HEK293 (cell line): Measurements from ENCODE around the gene TPCN2.

ENCODE experiments used
- CTCF ChIA-PET: fragments of 350-600 bp; formaldehyde crosslinking; extraction: SDS; loops from one replicate; lab custom pipeline; 2021; ENCODE audit warnings: antibody characterized with exemption; lab: Yijun Ruan, JAX
- POLR2A ChIA-PET: fragments of 300-600 bp; formaldehyde crosslinking; extraction: SDS; loops from one replicate; lab custom pipeline; 2020; ENCODE audit warnings: antibody characterized with exemption, inconsistent platforms; lab: Yijun Ruan, JAX
- H3K27ac ChIP-seq: fragments of 200-500 bp; sonication (Bioruptor generic); 2 replicates; pipeline ENCODE4 v1.5.1; 2014; ENCODE audit warnings: low read depth, low read length, control low read depth, inconsistent platforms; ENCODE audit errors: extremely low read depth
- H3K36me3 ChIP-seq, 2 experiments: fragments of 200-500 bp in 1 of 2; sonication (Bioruptor generic) in 1 of 2; 1 replicate in 1 of 2; 2 replicates in 1 of 2; pipeline ENCODE4 v1.5.1; 2014 to 2017; ENCODE audit warnings: inconsistent platforms in 2 of 2, low read length in 2 of 2; ENCODE audit not compliant: control insufficient read depth in 2 of 2, insufficient read depth in 1 of 2
- H3K4me1 ChIP-seq: fragments of 200-500 bp; sonication (Bioruptor generic); 2 replicates; pipeline ENCODE4 v1.5.1; 2014; ENCODE audit warnings: mild to moderate bottlenecking, low read length, inconsistent platforms; ENCODE audit not compliant: control insufficient read depth, insufficient read depth
- H3K4me3 ChIP-seq: 2 replicates; pipeline ENCODE4 v1.5.1; 2011; ENCODE audit warnings: low read depth, mild to moderate bottlenecking, control low read depth, low read length, moderate library complexity
- H3K9me3 ChIP-seq: fragments of 200-500 bp; sonication (Bioruptor generic); 2 replicates; pipeline ENCODE4 v1.5.1; 2014; ENCODE audit warnings: low read depth, low read length, inconsistent platforms; ENCODE audit not compliant: control insufficient read depth, insufficient read depth
- ELK4 ChIP-seq: IDR thresholded peaks from 2 replicates; pipeline ENCODE4 v1.6.1; 2011; ENCODE audit warnings: mild to moderate bottlenecking, low read depth, low read length, borderline replicate concordance
- GLI4 ChIP-seq: fragments of 450-650 bp; formaldehyde crosslinking; IDR thresholded peaks from 2 replicates; pipeline ENCODE4 v1.5.1; 2016; ENCODE audit warnings: missing biosample characterization, missing genetic modification characterization
- KLF16 ChIP-seq: fragments of 450-650 bp; formaldehyde crosslinking; IDR thresholded peaks from 2 replicates; pipeline ENCODE4 v1.5.1; 2017; ENCODE audit warnings: missing biosample characterization, missing genetic modification characterization
- KLF9 ChIP-seq: fragments of 450-650 bp; formaldehyde crosslinking; IDR thresholded peaks from 2 replicates; pipeline ENCODE4 v1.5.1; 2016; ENCODE audit warnings: missing biosample characterization, missing genetic modification characterization, low read depth
- PRDM10 ChIP-seq: fragments of 450-650 bp; formaldehyde crosslinking; IDR thresholded peaks from 2 replicates; pipeline ENCODE4 v1.5.1; 2016; ENCODE audit warnings: missing biosample characterization, missing genetic modification characterization
- REPIN1 ChIP-seq: fragments of 450-650 bp; formaldehyde crosslinking; IDR thresholded peaks from 2 replicates; pipeline ENCODE4 v1.5.1; 2017; ENCODE audit warnings: missing biosample characterization, missing genetic modification characterization, low read depth
- SETDB1 ChIP-seq: IDR thresholded peaks from one replicate; pipeline ENCODE4 v1.6.1; 2017; ENCODE audit warnings: mild to moderate bottlenecking, low read length, moderate library complexity, mixed read lengths; ENCODE audit not compliant: insufficient read length
- SP2 ChIP-seq: fragments of 450-650 bp; formaldehyde crosslinking; IDR thresholded peaks from 2 replicates; pipeline ENCODE4 v1.5.1; 2016; ENCODE audit warnings: missing biosample characterization, missing genetic modification characterization
- WT1 ChIP-seq: fragments of 450-650 bp; formaldehyde crosslinking; IDR thresholded peaks from 2 replicates; pipeline ENCODE4 v1.5.1; 2016; ENCODE audit warnings: missing biosample characterization, missing genetic modification characterization
- ZBTB7A ChIP-seq: fragments of 450-650 bp; formaldehyde crosslinking; IDR thresholded peaks from 2 replicates; pipeline ENCODE4 v1.5.1; 2016; ENCODE audit warnings: low read depth, missing biosample characterization, missing genetic modification characterization
- ZNF121 ChIP-seq: fragments of 450-650 bp; formaldehyde crosslinking; IDR thresholded peaks from 2 replicates; pipeline ENCODE4 v1.5.1; 2016; ENCODE audit warnings: missing biosample characterization, missing genetic modification characterization
- ZNF174 ChIP-seq: fragments of 450-650 bp; formaldehyde crosslinking; IDR thresholded peaks from 2 replicates; pipeline ENCODE4 v1.5.0; 2017; ENCODE audit warnings: missing biosample characterization, mild to moderate bottlenecking, missing genetic modification characterization
- ZNF23 ChIP-seq: fragments of 450-650 bp; formaldehyde crosslinking; IDR thresholded peaks from 2 replicates; pipeline ENCODE4 v1.5.1; 2016; ENCODE audit warnings: missing biosample characterization, missing genetic modification characterization, borderline replicate concordance
- ZNF394 ChIP-seq: fragments of 450-650 bp; formaldehyde crosslinking; IDR thresholded peaks from 2 replicates; pipeline ENCODE4 v1.5.1; 2016; ENCODE audit warnings: missing biosample characterization, missing genetic modification characterization, mild to moderate bottlenecking, moderate library complexity, borderline replicate concordance
- ZNF501 ChIP-seq: fragments of 450-650 bp; formaldehyde crosslinking; IDR thresholded peaks from 2 replicates; pipeline ENCODE4 v1.5.1; 2016; ENCODE audit warnings: missing biosample characterization, missing genetic modification characterization
- ZNF530 ChIP-seq: fragments of 450-650 bp; formaldehyde crosslinking; IDR thresholded peaks from 2 replicates; pipeline ENCODE4 v1.5.1; 2016; ENCODE audit warnings: low read depth, missing biosample characterization, missing genetic modification characterization
- ZNF768 ChIP-seq: fragments of 450-650 bp; formaldehyde crosslinking; IDR thresholded peaks from 2 replicates; pipeline ENCODE4 v1.5.1; 2018; ENCODE audit warnings: missing biosample characterization, mild to moderate bottlenecking, missing genetic modification characterization
- ZNF776 ChIP-seq: fragments of 450-650 bp; formaldehyde crosslinking; IDR thresholded peaks from 2 replicates; pipeline ENCODE4 v1.5.0; 2017; ENCODE audit warnings: missing biosample characterization, missing genetic modification characterization, borderline replicate concordance
- ZNF837 ChIP-seq: fragments of 450-650 bp; formaldehyde crosslinking; IDR thresholded peaks from 2 replicates; pipeline ENCODE4 v1.5.1; 2016; ENCODE audit warnings: missing biosample characterization, missing genetic modification characterization
- ZXDB ChIP-seq: fragments of 450-650 bp; formaldehyde crosslinking; IDR thresholded peaks from 2 replicates; pipeline ENCODE4 v1.5.1; 2016; ENCODE audit warnings: missing biosample characterization, missing genetic modification characterization
- TF ChIP-seq, protein P1 (sequence below): fragments of 450-650 bp; formaldehyde crosslinking; IDR thresholded peaks from 2 replicates; pipeline ENCODE4 v1.5.0; 2017; ENCODE audit warnings: missing biosample characterization, missing genetic modification characterization, borderline replicate concordance

The TPCN2 gene

GRCh38 chr11:69154211-69154913 is 105.6 kb downstream of the TPCN2 start:
- Histone ChIP-seq H3K4me3 (no peak overlapping the region), H3K27ac (no peak overlapping the region), H3K36me3 (no peaks in the 10 kb centered on the region), H3K4me1 (no peaks in the 10 kb centered on the region), H3K9me3 (no peaks in the 10 kb centered on the region)
- ChIA-PET CTCF (interaction anchor here (0.6 to 1.0 kb wide), 2 partner anchors 23 to 84 kb away, joined by 3 read pairs; no protein-coding TSS in a partner anchor), POLR2A (no interaction called here)
- TF ChIP-seq WT1 (tag by site-specific recombination): no peak
- no peak for TF ChIP-seq ZBTB7A
- no peak for TF ChIP-seq KLF9 (tag by site-specific recombination)
- no peak for TF ChIP-seq ZNF776 (tag by site-specific recombination)
- no peak for TF ChIP-seq KLF16
- TF ChIP-seq ZNF174: no peak
- no peak for TF ChIP-seq ZNF23 (tag by site-specific recombination)
- no peak for TF ChIP-seq ZNF768 (tag by site-specific recombination)
- TF ChIP-seq ELK4: no peak
- TF ChIP-seq PRDM10 (tag by site-specific recombination): no peak
- no peak for TF ChIP-seq SETDB1
- TF ChIP-seq ZNF121: no peak
- TF ChIP-seq, protein P1, sequence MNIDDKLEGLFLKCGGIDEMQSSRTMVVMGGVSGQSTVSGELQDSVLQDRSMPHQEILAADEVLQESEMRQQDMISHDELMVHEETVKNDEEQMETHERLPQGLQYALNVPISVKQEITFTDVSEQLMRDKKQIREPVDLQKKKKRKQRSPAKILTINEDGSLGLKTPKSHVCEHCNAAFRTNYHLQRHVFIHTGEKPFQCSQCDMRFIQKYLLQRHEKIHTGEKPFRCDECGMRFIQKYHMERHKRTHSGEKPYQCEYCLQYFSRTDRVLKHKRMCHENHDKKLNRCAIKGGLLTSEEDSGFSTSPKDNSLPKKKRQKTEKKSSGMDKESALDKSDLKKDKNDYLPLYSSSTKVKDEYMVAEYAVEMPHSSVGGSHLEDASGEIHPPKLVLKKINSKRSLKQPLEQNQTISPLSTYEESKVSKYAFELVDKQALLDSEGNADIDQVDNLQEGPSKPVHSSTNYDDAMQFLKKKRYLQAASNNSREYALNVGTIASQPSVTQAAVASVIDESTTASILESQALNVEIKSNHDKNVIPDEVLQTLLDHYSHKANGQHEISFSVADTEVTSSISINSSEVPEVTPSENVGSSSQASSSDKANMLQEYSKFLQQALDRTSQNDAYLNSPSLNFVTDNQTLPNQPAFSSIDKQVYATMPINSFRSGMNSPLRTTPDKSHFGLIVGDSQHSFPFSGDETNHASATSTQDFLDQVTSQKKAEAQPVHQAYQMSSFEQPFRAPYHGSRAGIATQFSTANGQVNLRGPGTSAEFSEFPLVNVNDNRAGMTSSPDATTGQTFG (tag by site-specific recombination): no peak
- no peak for TF ChIP-seq ZNF837 (tag by site-specific recombination)
- no peak for TF ChIP-seq ZXDB (tag by site-specific recombination)
- TF ChIP-seq REPIN1 (tag by site-specific recombination): no peak
- no peak for TF ChIP-seq ZNF394 (tag by site-specific recombination)

DNA sequence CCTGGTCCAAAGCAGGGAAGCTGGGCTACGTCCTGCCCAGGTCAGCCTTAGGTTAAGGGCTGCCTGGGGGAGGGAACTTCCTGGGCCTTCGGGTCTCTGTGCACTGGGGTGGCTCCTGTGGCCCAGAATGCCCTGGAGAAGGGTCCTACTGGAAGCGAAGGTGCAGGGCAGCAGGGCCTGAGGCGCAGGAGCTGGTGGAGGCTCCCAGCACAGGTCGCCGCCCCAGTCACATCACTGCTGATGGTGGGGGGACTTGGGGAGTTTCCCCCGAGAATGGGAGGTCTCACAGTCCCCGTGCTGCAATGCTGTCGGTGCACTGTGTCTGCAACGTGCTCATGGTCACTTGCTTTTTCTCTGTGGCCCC is 106.2 kb downstream of the TPCN2 start:
- POLR2A ChIA-PET: no interaction called here
- H3K27ac ChIP-seq: no peak overlapping the region
- CTCF ChIA-PET: interaction anchor here (0.6 kb wide), 1 partner anchor 84 kb away, joined by 3 read pairs; no protein-coding TSS in a partner anchor
- TF ChIP-seq SP2 (tag by site-specific recombination) (no peak), PRDM10 (tag by site-specific recombination) (no peak), ZNF530 (tag by site-specific recombination) (no peak), GLI4 (tag by site-specific recombination) (no peak), REPIN1 (tag by site-specific recombination) (no peak), ZNF501 (no peak)
- TF ChIP-seq, protein P1 (tag by site-specific recombination): no peak

More for the DNA sequence above, 106.2 kb downstream of the TPCN2 start:
- no peaks in the 10 kb centered on the region for H3K4me1 ChIP-seq
- no peak overlapping the region for H3K4me3 ChIP-seq
- H3K9me3 ChIP-seq: no peaks in the 10 kb centered on the region
- H3K36me3 ChIP-seq: no peaks in the 10 kb centered on the region
